Heart right ventricle (tissue), 16 donors: ENCODE data around the gene ZZZ3. TPM values are rescaled to one million over a fixed set of nuclear protein-coding genes. Genes with fewer than 3 reads are reported as not detected.

Source experiments
- ATAC-seq, 8 donors: fragments of 200-7000 bp; cut with Tn5 transposase; one replicate each; pipeline ENCODE4 v1.9.1; 2020; ENCODE audit warnings: mild to moderate bottlenecking in 8 of 8, moderate library complexity in 8 of 8, moderate number of reproducible peaks in 1 of 8
- DNase-seq, 2 donors: peaks; one replicate each; pipeline ENCODE4 v3.0.0-alpha.2; 2020
- H3K27ac ChIP-seq, 10 donors: fragments of 200-600 bp; sonication (generic) in 2 of 10; one replicate each; pipeline versions ENCODE4 v1.5.0 to v1.8.0; 2020 to 2022; ENCODE audit warnings: mild to moderate bottlenecking in 3 of 10
- H3K27me3 ChIP-seq, 7 donors: fragments of 200-600 bp; one replicate each; pipeline ENCODE4 v1.8.0; 2021 to 2022; ENCODE audit warnings: mild to moderate bottlenecking in 2 of 7
- H3K36me3 ChIP-seq, 9 donors: fragments of 200-600 bp; sonication (generic) in 1 of 9; one replicate each; pipeline versions ENCODE4 v1.5.0 to v1.8.0; 2020 to 2022; ENCODE audit warnings: mild to moderate bottlenecking in 2 of 9
- H3K4me1 ChIP-seq, 9 donors: fragments of 200-600 bp; sonication (generic) in 1 of 9; one replicate each; pipeline versions ENCODE4 v1.5.0 to v1.8.0; 2020 to 2022; ENCODE audit warnings: mild to moderate bottlenecking in 4 of 9
- H3K4me3 ChIP-seq, 10 donors: fragments of 200-600 bp; sonication (generic) in 2 of 10; one replicate each; pipeline versions ENCODE4 v1.5.0 to v1.8.0; 2020 to 2022; ENCODE audit warnings: mild to moderate bottlenecking in 7 of 10, moderate library complexity in 2 of 10
- H3K9me3 ChIP-seq, 11 donors: fragments of 200-600 bp in 10 of 11; sonication (generic) in 2 of 11; one replicate each; pipeline versions ENCODE4 v1.5.0 to v1.8.0; 2013 to 2022; ENCODE audit warnings: mild to moderate bottlenecking in 2 of 11, control low read depth in 1 of 11, moderate library complexity in 1 of 11
- CTCF ChIP-seq, 9 donors: fragments of 200-600 bp; sonication (generic) in 2 of 9; IDR thresholded peaks; one replicate each; pipeline versions ENCODE4 v1.5.0 to v1.8.0; 2021 to 2022; ENCODE audit warnings: antibody characterized with exemption in 9 of 9, mild to moderate bottlenecking in 5 of 9, moderate library complexity in 1 of 9
- WGBS, 2 donors: extraction: QIAGEN DNeasy Blood & Tissue Kit; methylation state at CpG; one replicate each; pipeline ENCODE4 v1.1.7; 2013; ENCODE audit warnings: inconsistent platforms in 1 of 2; 5-methylcytosine and 5-hydroxymethylcytosine counted together
- intact Hi-C, 10 donors: fragments of 100-400 bp; cut with DNase I; formaldehyde crosslinking; loops; one replicate each; pipeline versions ENCODE4 v1.11.1 to v1.14.2; 2022
- polyA plus RNA-seq, 2 donors: library from polyadenylated mRNA; stranded (reverse); fragments of 200-250 nt; gene quantifications; one replicate each; pipeline ENCODE4 v1.2.3, GENCODE V29; 2013
- total RNA-seq, 10 donors: library from RNA; stranded (reverse); fragmentation: NEBNext Ultra II Directional in 3 of 10; extraction: Animal tissue kit (Norgen Biotek cat#: 25700) in 3 of 10; gene quantifications; one replicate each; pipeline versions ENCODE4 v1.2.1 to v1.2.4, GENCODE V29; 2021 to 2023
- donor health status: Arrhythmogenic right ventricular cardiomyopathy.
- donor health status: ischemic (EF 13 %, LVEDD 7.1; RV severe dilation, severe dysfunction).
- donor health status: healthy with polysubstance abuse.
- donor health status: DM: no; HTN: yes; CAD: no.
- donor health status: DM: no; HTN: no; CAD: no.
- donor health status: ischemic (EF 25% LVEDD 6.9; RV normal size, moderate dysfunction).
- donor health status: ischemic (EF 25% LVEDD 5.7; RV mildly dilated, moderate dysfunction).
- donor health status: healthy.
- donor health status: DM: yes; HTN: yes; CAD: no.
- donor health status: Ischemic cardiomyopathy.
- donor health status: ischemic (EF 35%, LVEDD 5.7; RV mildly dilated, moderate dysfunction).
- donor health status: nonischemic (EF 11% LVEDD 7.7; RV severe dilation, severe dysfunction).
- donor health status: DM: yes; HTN: yes; CAD: no.
- donor health status: PGD.
- donor health status: ischemic (EF 29% LVEDD 5.4; RV normal size, mild dysfunction).
- donor health status: nonischemic (EF 23%, LVEDD 6.1; RV moderate dilation, normal function).

Gene ZZZ3
- total and polyA plus RNA-seq, 12 donors: 6.5 to 39.3 (median 33.3) TPM

- no peak overlapping the region for H3K27ac ChIP-seq
- ATAC-seq (no peak), DNase-seq (no peak)
- H3K9me3 ChIP-seq: no peaks in the 10 kb centered on the region
- 84 to 85% methylated on average over 5 of the region's 5 CpGs for WGBS, 2 donors
- H3K36me3 ChIP-seq: peaks cover 0 to 57% (median 0%) of the 10 kb centered on the region in 9 donors
- TF ChIP-seq CTCF (IDR thresholded peaks at IDR 0.05): no peak
- no peak overlapping the region for H3K4me3 ChIP-seq
- intact Hi-C loops: no loop called here
- H3K4me1 ChIP-seq: peaks cover 0 to 18% (median 0%) of the 10 kb centered on the region in 9 donors
- no peaks in the 10 kb centered on the region for H3K27me3 ChIP-seq
Measured at GRCh38 chr1:77642196-77642595, 40.3 kb downstream of the ZZZ3 start.

- peaks cover 0 to 18% (median 0%) of the 10 kb centered on the region in 9 donors for H3K4me1 ChIP-seq
- H3K4me3 ChIP-seq: no peak overlapping the region
- no peaks in the 10 kb centered on the region for H3K27me3 ChIP-seq
- WGBS, 2 donors: 94 to 96% methylated on average over 4 of the region's 4 CpGs
- H3K27ac ChIP-seq: no peak overlapping the region
- no peaks in the 10 kb centered on the region for H3K9me3 ChIP-seq
- H3K36me3 ChIP-seq: peaks cover 0 to 55% (median 0%) of the 10 kb centered on the region in 9 donors
- DNase-seq (no peak), ATAC-seq (no peak)
- no peak for TF ChIP-seq CTCF (IDR thresholded peaks at IDR 0.05)
- intact Hi-C loops: no loop called here
Measured at GRCh38 chr1:77639557-77640069, 42.8 kb downstream of the ZZZ3 start.

GRCh38 chr1:77639056-77639455 lies 43.4 kb downstream of the ZZZ3 start:
- TF ChIP-seq CTCF (IDR thresholded peaks at IDR 0.05): no peak
- H3K4me1 ChIP-seq: peaks cover 0 to 18% (median 0%) of the 10 kb centered on the region in 9 donors
- H3K36me3 ChIP-seq: peaks cover 0 to 55% (median 0%) of the 10 kb centered on the region in 9 donors
- no peaks in the 10 kb centered on the region for H3K27me3 ChIP-seq
- H3K9me3 ChIP-seq: no peaks in the 10 kb centered on the region
- ATAC-seq (no peak), DNase-seq (no peak)
- WGBS, 2 donors: 61 to 71% methylated on average over 3 of the region's 3 CpGs
- intact Hi-C loops: no loop called here
- no peak overlapping the region for H3K27ac ChIP-seq
- no peak overlapping the region for H3K4me3 ChIP-seq

GRCh38 chr1:77636864-77637263 lies 45.6 kb downstream of the ZZZ3 start:
- no peak for DNase-seq
- no peak overlapping the region for H3K27ac ChIP-seq
- no peak for ATAC-seq
- WGBS, 2 donors: 89 to 92% methylated on average over 4 of the region's 4 CpGs
- intact Hi-C loops: no loop called here
- peaks cover 0 to 67% (median 11%) of the 10 kb centered on the region in 9 donors for H3K36me3 ChIP-seq
- no peaks in the 10 kb centered on the region for H3K9me3 ChIP-seq
- TF ChIP-seq CTCF (IDR thresholded peaks at IDR 0.05): no peak
- peaks cover 0 to 18% (median 0%) of the 10 kb centered on the region in 9 donors for H3K4me1 ChIP-seq
- no peaks in the 10 kb centered on the region for H3K27me3 ChIP-seq
- no peak overlapping the region for H3K4me3 ChIP-seq

Other genes starting within 250 kb of the ZZZ3 start
- 10 to 100 TPM; 22.6 to 34.5 (median 28.1) TPM for gene USP33, start 77.2 kb upstream of the ZZZ3 start, total RNA-seq
- gene USP33, start 77.2 kb upstream of the ZZZ3 start, polyA plus RNA-seq: 10 to 100 TPM; 15.1 to 28.1 TPM
- gene MIGA1, start 97.0 kb upstream of the ZZZ3 start, total RNA-seq: 10 to 100 TPM in 9 of 10 donors, 1 to 10 TPM in 1; 9.9 to 14.8 (median 12.4) TPM
- gene MIGA1, start 97.0 kb upstream of the ZZZ3 start, polyA plus RNA-seq: 1 to 10 TPM; 2.4 to 2.7 TPM
- 100 to 1,000 TPM; 248 to 479 (median 396) TPM for gene NEXN, start 206.0 kb upstream of the ZZZ3 start, total RNA-seq
- 1,000 to 10,000 TPM in 1 of 2 donors, 100 to 1,000 TPM in 1; 277 to 1,016 TPM for gene NEXN, start 206.0 kb upstream of the ZZZ3 start, polyA plus RNA-seq